NB4 (cell line): Measurements from ENCODE around the gene BPTF.
"Not testable (repeated sequence)": the region's sequence is repeated elsewhere in the genome, so short reads cannot be mapped to it uniquely, and the experiment has no call there.

Source experiments
- DNase-seq: peaks from one replicate; pipeline ENCODE4 v3.0.0; 2010; ENCODE audit warnings: low read depth
- H3K4me3 ChIP-seq: one replicate; pipeline ENCODE4 v1.5.1; 2011; ENCODE audit warnings: mild to moderate bottlenecking, low read depth, low read length, moderate library complexity
- CTCF ChIP-seq: IDR thresholded peaks from one replicate; pipeline ENCODE4 v1.5.1; 2012; ENCODE audit warnings: low read depth, low read length
- MAX ChIP-seq: IDR thresholded peaks from 2 replicates; pipeline ENCODE4 v1.6.1; 2011; ENCODE audit warnings: low read depth, low read length
- MYC ChIP-seq: IDR thresholded peaks from 2 replicates; pipeline ENCODE4 v1.6.1; 2011; ENCODE audit warnings: low read depth, low read length
- POLR2A ChIP-seq: IDR thresholded peaks from 2 replicates; pipeline ENCODE4 v1.6.1; 2011; ENCODE audit warnings: mild to moderate bottlenecking; ENCODE audit not compliant: insufficient read length; ENCODE audit errors: extremely low read depth

BPTF gene

GRCh38 chr17:67845374-67845773 lies 20.1 kb downstream of the BPTF start:
- TF ChIP-seq MAX (no peak), POLR2A (no peak), MYC (no peak), CTCF (no peak)
- DNase-seq: no peak
- H3K4me3 ChIP-seq: no peak overlapping the region

GRCh38 chr17:67848189-67848588 lies 22.9 kb downstream of the BPTF start:
- H3K4me3 ChIP-seq, DNase-seq: not testable (repeated sequence)

- not testable (repeated sequence) for H3K4me3 ChIP-seq, DNase-seq
These were observed 23.5 kb downstream of the BPTF start for GRCh38 chr17:67848846-67849245.

GRCh38 chr17:67850991-67851631 lies 25.8 kb downstream of the BPTF start:
- TF ChIP-seq CTCF: no peak
- TF ChIP-seq MAX: no peak
- TF ChIP-seq MYC: no peak
- TF ChIP-seq POLR2A: no peak
- DNase-seq: no peak
- no peak overlapping the region for H3K4me3 ChIP-seq

- H3K4me3 ChIP-seq: no peak overlapping the region
- TF ChIP-seq POLR2A (no peak), MYC (no peak), CTCF (no peak), MAX (no peak)
- DNase-seq: no peak
These were observed 28.4 kb downstream of the BPTF start for GRCh38 chr17:67853703-67854102.

- H3K4me3 ChIP-seq: no peak overlapping the region
- no peak for DNase-seq
- TF ChIP-seq MYC (no peak), CTCF (no peak), MAX (no peak), POLR2A (no peak)
These were observed 29.1 kb downstream of the BPTF start for GRCh38 chr17:67854378-67854777.

GRCh38 chr17:67855504-67856324 lies 30.4 kb downstream of the BPTF start:
- DNase-seq: peak; percentile 30
- TF ChIP-seq MAX (no peak), MYC (no peak), CTCF (no peak), POLR2A (no peak)

GRCh38 chr17:67856402-67856801 lies 31.1 kb downstream of the BPTF start:
- not testable (repeated sequence) for H3K4me3 ChIP-seq

More at GRCh38 chr17:67855504-67856324, 30.4 kb downstream of the BPTF start:
- H3K4me3 ChIP-seq: no peak overlapping the region

More at GRCh38 chr17:67856402-67856801, 31.1 kb downstream of the BPTF start:
- DNase-seq: not testable (repeated sequence)
